KOPT-K1 (cell line): ENCODE measurements around the gene SLC16A5.
"Not testable (repeated sequence)": the region's sequence is repeated elsewhere in the genome, so short reads cannot be mapped to it uniquely, and the experiment has no call there.

Source experiments
- H3K27ac ChIP-seq: fragments of 200-600 bp; sonication (generic); 2 replicates; pipeline ENCODE4 v1.5.1; 2016; ENCODE audit warnings: antibody characterized with exemption, mild to moderate bottlenecking, low read depth, low read length; ENCODE audit not compliant: poor library complexity, severe bottlenecking
- H3K36me3 ChIP-seq: fragments of 200-600 bp; sonication (generic); 2 replicates; pipeline ENCODE4 v1.5.1; 2017; ENCODE audit warnings: antibody characterized with exemption, mild to moderate bottlenecking, low read length, moderate library complexity; ENCODE audit not compliant: insufficient read depth
- H3K9me3 ChIP-seq: fragments of 200-600 bp; sonication (generic); 2 replicates; pipeline ENCODE4 v1.5.1; 2017; ENCODE audit warnings: antibody characterized with exemption, low read length, mild to moderate bottlenecking; ENCODE audit not compliant: insufficient read depth, poor library complexity, severe bottlenecking

SLC16A5 gene

GRCh38 chr17:75087558-75088453, at the start of gene SLC16A5:
TSS of gene SLC16A5 (plus strand) at chr17:75087954. CDS start at chr17:75093637, 5,683 bp downstream.
- Histone ChIP-seq H3K27ac (peak within 1 kb of the TSS; percentile 59), H3K9me3 (no peaks in the 10 kb centered on the region), H3K36me3 (no peaks in the 10 kb centered on the region)

GRCh38 chr17:75039238-75039637, 48.5 kb upstream of the SLC16A5 start:
- Histone ChIP-seq H3K36me3 (peaks cover 53% of the 10 kb centered on the region), H3K9me3 (no peaks in the 10 kb centered on the region), H3K27ac (no peak overlapping the region)

- Histone ChIP-seq H3K36me3 (peaks cover 49% of the 10 kb centered on the region), H3K27ac (no peak overlapping the region), H3K9me3 (no peaks in the 10 kb centered on the region)
Measured at GRCh38 chr17:75041656-75042280, 46.0 kb upstream of the SLC16A5 start.

GRCh38 chr17:75043789-75044188, 44.0 kb upstream of the SLC16A5 start:
- H3K9me3 ChIP-seq, H3K27ac ChIP-seq: not testable (repeated sequence)
- peaks cover 40% of the 10 kb centered on the region for H3K36me3 ChIP-seq

GRCh38 chr17:75044716-75045115, 43.0 kb upstream of the SLC16A5 start:
- Histone ChIP-seq H3K36me3 (peaks cover 37% of the 10 kb centered on the region), H3K27ac (no peak overlapping the region)

GRCh38 chr17:75045946-75046406, 41.8 kb upstream of the SLC16A5 start:
- H3K9me3 ChIP-seq: not testable (repeated sequence)
- peaks cover 33% of the 10 kb centered on the region for H3K36me3 ChIP-seq
- peak overlapping the region; percentile 81 for H3K27ac ChIP-seq

More at GRCh38 chr17:75044716-75045115, 43.0 kb upstream of the SLC16A5 start:
- H3K9me3 ChIP-seq: no peaks in the 10 kb centered on the region

- H3K27ac ChIP-seq: peak within 1 kb of the TSS; percentile 81
- peaks cover 32% of the 10 kb centered on the region for H3K36me3 ChIP-seq
- H3K9me3 ChIP-seq: no peaks in the 10 kb centered on the region
Measured at GRCh38 chr17:75046407-75047289, 41.1 kb upstream of the SLC16A5 start, which contains the start of the genes ATP5PD and KCTD2. TSS of gene ATP5PD (minus strand) at chr17:75046969. CDS start at chr17:75042650, 4,319 bp downstream. TSS of gene KCTD2 (plus strand) at chr17:75047225. CDS start at chr17:75047251, 26 bp downstream.

GRCh38 chr17:75047398-75048098, 40.2 kb upstream of the SLC16A5 start:
- H3K9me3 ChIP-seq: no peaks in the 10 kb centered on the region

GRCh38 chr17:75048249-75048878, 39.4 kb upstream of the SLC16A5 start:
- Histone ChIP-seq H3K27ac (no peak overlapping the region), H3K9me3 (no peaks in the 10 kb centered on the region), H3K36me3 (peaks cover 38% of the 10 kb centered on the region)

More at GRCh38 chr17:75047398-75048098, 40.2 kb upstream of the SLC16A5 start:
- peaks cover 32% of the 10 kb centered on the region for H3K36me3 ChIP-seq
- peak overlapping the region; percentile 81 for H3K27ac ChIP-seq

- no peak overlapping the region for H3K27ac ChIP-seq
Measured at GRCh38 chr17:75049057-75049456, 38.7 kb upstream of the SLC16A5 start.

GRCh38 chr17:75049706-75050105, 38.0 kb upstream of the SLC16A5 start:
- H3K36me3 ChIP-seq: peaks cover 52% of the 10 kb centered on the region
- H3K9me3 ChIP-seq: no peaks in the 10 kb centered on the region
- H3K27ac ChIP-seq: no peak overlapping the region

More at GRCh38 chr17:75049057-75049456, 38.7 kb upstream of the SLC16A5 start:
- no peaks in the 10 kb centered on the region for H3K9me3 ChIP-seq
- peaks cover 45% of the 10 kb centered on the region for H3K36me3 ChIP-seq

GRCh38 chr17:75051941-75052340, 35.8 kb upstream of the SLC16A5 start:
- Histone ChIP-seq H3K9me3 (no peaks in the 10 kb centered on the region), H3K27ac (no peak overlapping the region), H3K36me3 (peaks cover 72% of the 10 kb centered on the region)

- H3K27ac ChIP-seq: no peak overlapping the region
Measured at GRCh38 chr17:75059369-75060345, 28.1 kb upstream of the SLC16A5 start.

More at GRCh38 chr17:75059369-75060345, 28.1 kb upstream of the SLC16A5 start:
- Histone ChIP-seq H3K36me3 (peaks cover 88% of the 10 kb centered on the region), H3K9me3 (no peaks in the 10 kb centered on the region)
